HT-29 (cell line): ENCODE results near the gene C1orf159. TPM values are rescaled to one million over a fixed set of nuclear protein-coding genes. Genes with fewer than 3 reads are reported as not detected.

ENCODE experiments used
- DNase-seq: peaks from one replicate; pipeline ENCODE4 v3.0.0-alpha.2; 2015; ENCODE audit warnings: low spot score
- total RNA-seq: library from RNA; depleted of rRNA; stranded (reverse); fragments of >200 nt; shearing (Covaris generic); gene quantifications from 2 replicates; pipeline ENCODE4 v1.2.3, GENCODE V29; 2014

Gene C1orf159
- total RNA-seq, 1 experiment from 2014 or later: 67.6 TPM

GRCh38 chr1:1132956-1133750 is 17.3 kb upstream of the C1orf159 start:
- DNase-seq: peak; percentile 87

DNA sequence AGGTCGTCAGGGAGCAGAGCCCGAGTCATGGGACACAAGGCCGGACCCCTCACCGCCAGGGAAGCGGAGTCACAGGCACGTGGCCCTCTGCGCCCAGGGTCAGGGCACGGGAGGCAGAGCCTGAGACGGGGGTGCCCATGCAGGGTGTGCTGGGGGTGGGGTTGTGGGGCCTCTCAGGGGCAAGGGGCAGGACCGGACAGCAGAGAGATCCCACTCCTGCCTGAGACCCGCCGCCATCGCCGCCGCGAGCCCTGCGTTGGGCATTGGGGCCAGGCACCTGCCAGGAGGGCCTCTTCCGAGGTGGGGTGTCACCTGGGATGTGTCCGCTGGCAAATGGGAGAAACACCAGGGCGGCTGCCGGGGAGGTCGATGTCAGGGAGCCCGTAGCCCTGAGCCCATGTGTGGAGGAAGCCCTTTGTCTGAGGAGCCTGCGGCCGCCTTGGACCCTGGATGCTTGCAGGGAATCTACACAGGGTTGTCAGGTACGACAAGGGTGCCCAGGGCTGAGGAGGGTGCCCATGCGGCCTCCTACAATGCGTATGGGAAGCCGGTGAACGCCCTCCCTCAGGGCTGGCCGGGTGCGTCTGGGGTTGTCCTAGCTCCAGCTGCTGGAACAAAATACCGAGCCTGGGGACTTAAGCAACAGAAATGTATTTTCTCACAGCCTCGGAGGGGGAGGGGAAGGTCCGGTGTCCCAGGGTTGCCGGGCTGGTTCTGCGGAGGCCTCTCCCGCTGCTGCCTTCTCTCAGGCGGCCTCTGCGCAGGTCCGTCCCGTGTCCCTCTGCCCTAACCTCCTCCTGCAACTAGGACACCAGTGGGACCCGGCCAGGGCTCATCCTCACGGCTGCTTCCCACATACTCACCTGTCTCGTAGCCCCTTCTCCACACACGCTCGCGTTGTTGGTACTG is 16.4 kb upstream of the C1orf159 start:
- peak; percentile 80 for DNase-seq

- DNase-seq: peak; percentile 62
These were observed 14.6 kb upstream of the C1orf159 start for GRCh38 chr1:1130206-1131120.

- no peak for DNase-seq
These were observed 13.5 kb upstream of the C1orf159 start for GRCh38 chr1:1129381-1129821.

GRCh38 chr1:1128454-1129139 is 12.7 kb upstream of the C1orf159 start:
- DNase-seq: peak; percentile 51

- DNase-seq: no peak
These were observed 11.9 kb upstream of the C1orf159 start for GRCh38 chr1:1127551-1128451.

GRCh38 chr1:1125945-1126344 is 10.1 kb upstream of the C1orf159 start:
- DNase-seq: peak; percentile 38

DNA sequence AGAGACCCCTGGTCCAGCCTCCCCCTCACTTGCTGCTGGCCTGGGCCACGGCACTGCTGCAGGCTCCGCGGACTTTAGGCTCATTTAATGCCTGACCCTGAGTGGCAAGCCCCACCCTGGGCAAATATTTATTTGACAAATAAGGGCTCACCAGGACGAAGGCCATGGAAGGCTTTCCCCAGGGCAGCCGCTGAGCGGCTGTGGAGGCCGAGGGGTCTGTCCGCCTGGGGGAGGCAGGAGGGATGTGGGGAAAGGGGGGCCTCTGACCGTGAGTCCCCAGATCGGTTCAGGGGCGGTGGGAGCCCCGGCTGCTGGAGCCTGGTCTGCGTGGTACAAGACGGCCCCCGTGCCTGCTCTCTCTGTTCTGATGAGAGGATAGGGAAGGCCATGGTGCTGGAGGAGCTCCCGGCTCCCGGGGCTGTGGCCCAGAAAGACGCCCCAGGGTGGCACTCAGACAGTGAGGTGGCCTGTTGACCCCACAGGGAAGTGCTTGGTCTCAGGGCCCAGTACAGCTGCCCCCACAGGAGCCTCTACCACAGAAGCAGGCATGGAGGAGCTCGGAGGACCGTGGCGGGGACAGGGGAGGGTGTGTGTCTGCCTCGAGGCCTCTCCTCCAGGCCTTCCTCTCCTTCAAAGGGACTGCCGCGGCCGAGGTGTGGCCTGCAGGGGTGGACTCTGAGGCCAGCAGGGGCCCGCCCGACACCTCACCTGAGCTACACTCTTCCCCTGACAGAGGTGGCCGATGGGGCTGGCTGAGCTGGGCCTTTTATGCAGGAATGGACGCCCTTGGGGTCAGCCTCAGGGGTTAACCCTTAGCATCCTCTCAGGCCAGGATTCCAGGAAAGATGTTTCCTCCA is 9.1 kb upstream of the C1orf159 start:
- peak; percentile 86 for DNase-seq

DNA sequence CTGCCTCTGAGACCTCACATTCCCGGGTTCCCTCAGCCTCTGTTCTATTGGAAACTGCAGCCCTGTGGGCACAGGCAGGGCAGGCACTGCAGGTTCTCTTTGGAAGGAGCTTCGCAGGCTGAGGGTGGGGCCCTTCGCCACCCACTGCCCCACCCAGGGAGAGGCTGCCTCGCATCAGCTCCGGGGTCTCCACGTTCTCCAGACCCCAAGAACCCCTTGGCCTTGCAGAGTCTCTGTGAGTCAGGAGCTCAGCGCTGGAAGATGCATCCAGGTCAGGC is 8.6 kb upstream of the C1orf159 start:
- DNase-seq: no peak

DNA sequence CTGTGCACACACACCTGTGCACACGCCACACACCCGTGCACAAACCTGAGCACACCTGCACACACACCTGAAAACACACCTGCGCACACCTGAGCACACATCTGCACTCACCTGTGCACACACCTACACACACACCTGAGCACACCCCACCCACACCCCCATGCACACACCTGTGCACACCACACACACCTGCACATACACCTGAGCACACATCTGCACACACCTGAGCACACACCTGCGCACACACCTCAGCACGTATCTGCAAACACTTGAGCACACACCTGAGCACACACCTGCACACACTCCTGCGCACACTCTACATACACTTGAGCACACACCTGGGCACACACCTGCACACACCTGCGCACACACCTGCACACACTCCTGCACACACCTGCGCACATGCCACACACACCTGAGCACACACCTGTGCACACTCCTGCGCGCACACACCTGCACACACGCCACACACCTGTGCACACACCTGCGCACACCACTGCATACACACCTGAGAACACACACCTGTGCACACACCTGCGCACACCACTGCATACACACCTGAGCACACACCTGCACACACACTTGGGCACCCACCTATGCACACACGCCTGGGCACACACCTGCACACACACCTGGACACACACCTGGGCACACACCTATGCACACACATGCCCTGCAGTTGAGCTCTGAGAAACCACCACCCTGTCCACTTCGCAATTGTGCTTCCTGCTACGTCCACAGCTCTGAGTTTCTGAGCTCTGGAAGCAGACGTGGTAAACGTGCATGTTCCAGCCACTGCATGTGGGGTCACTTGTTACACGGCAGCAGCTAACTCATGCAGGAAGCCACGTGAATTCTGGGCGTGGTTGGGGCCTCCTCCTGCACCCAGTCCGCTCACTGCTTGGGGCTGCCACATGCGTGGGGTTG is 8.0 kb upstream of the C1orf159 start:
- no peak for DNase-seq

- peak; percentile 59 for DNase-seq
These were observed 7.1 kb upstream of the C1orf159 start for GRCh38 chr1:1122981-1123480.

- DNase-seq: peak; percentile 81
These were observed 6.4 kb upstream of the C1orf159 start for GRCh38 chr1:1122078-1122811.

DNA sequence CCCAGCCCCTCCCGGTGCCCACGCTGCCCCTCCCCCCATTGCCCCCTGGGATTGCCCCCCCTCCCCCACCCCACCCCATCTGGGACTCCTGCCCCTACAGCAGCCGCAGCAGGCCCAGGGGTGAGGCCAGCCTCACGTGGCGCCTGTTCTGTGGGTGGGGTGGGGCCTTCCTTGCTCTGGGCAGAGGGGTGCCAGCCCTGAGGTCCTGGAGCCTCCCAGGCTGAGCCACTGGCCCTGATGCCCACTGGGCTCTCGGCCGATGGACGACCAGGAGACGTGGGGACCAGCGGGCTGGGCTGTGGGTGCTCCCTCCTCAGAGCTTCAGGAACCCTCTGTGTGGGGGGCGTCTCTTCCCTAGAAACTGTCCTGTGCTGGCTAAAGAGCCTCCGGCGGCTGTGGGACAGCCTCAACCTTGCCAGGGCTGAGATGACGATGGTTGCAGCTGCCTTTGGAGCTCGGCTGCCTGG is 5.8 kb upstream of the C1orf159 start:
- DNase-seq: no peak

- no peak for DNase-seq
These were observed 5.1 kb upstream of the C1orf159 start for GRCh38 chr1:1120866-1121591.

- no peak for DNase-seq
These were observed 4.2 kb upstream of the C1orf159 start for GRCh38 chr1:1120096-1120495.

- no peak for DNase-seq
These were observed 3.5 kb upstream of the C1orf159 start for GRCh38 chr1:1119272-1119890.
